SK-N-SH treated with all-trans-retinoic acid at 6 μM for 48 hours (cell line): Measurements from ENCODE around the gene NAALADL2.

Source experiments
- ARNTL ChIP-seq: fragments of 450-650 bp; formaldehyde crosslinking; IDR thresholded peaks from 2 replicates; pipeline ENCODE4 v1.5.0; 2020; ENCODE audit warnings: low read depth, mild to moderate bottlenecking, moderate library complexity, borderline replicate concordance
- CSDC2 ChIP-seq: fragments of 250-450 bp; sonication (Bioruptor Pico); IDR thresholded peaks from 2 replicates; pipeline ENCODE4 v1.5.0; 2020; ENCODE audit warnings: mild to moderate bottlenecking, moderate library complexity
- ZC3H10 ChIP-seq: fragments of 250-450 bp; sonication (Bioruptor Pico); IDR thresholded peaks from 2 replicates; pipeline ENCODE4 v1.5.1; 2021; ENCODE audit warnings: mild to moderate bottlenecking, moderate library complexity
- ZNF565 ChIP-seq: fragments of 450-650 bp; formaldehyde crosslinking; conservative IDR thresholded peaks from 2 replicates; pipeline ENCODE4 v1.5.0; 2020; ENCODE audit warnings: low read depth, mild to moderate bottlenecking, moderate library complexity
- TF ChIP-seq, protein P1 (sequence below): fragments of 250-450 bp; sonication (Bioruptor Pico); IDR thresholded peaks from 2 replicates; pipeline ENCODE4 v1.5.1; 2020; ENCODE audit warnings: low read depth, mild to moderate bottlenecking, moderate library complexity
- TF ChIP-seq, protein P2 (sequence below): fragments of 250-450 bp; sonication (Bioruptor Pico); IDR thresholded peaks from 2 replicates; pipeline ENCODE4 v1.8.0; 2020; ENCODE audit warnings: mild to moderate bottlenecking, moderate library complexity, borderline replicate concordance

DNA sequence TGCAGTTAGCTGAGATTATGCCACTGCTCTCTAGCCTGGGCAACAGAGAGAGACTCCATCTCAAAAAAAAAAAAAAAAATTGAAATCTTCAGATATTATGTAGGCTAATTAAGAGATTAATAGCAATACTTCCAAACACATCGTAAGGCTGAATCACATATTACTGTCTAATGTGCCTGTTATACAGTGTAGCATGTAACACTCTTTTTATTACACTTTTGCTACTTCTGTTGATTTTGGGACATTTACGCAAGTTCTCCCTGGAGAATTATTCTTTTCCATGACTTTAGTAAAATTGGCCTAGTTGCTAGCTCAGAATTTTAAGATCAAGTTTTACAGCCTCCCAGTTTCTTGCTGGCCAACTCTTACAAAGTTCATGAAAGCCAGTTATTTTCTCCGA, 605.2 kb downstream of the NAALADL2 start:
- no peak for TF ChIP-seq ARNTL (CRISPR knock-in tag)
- TF ChIP-seq, protein P1, sequence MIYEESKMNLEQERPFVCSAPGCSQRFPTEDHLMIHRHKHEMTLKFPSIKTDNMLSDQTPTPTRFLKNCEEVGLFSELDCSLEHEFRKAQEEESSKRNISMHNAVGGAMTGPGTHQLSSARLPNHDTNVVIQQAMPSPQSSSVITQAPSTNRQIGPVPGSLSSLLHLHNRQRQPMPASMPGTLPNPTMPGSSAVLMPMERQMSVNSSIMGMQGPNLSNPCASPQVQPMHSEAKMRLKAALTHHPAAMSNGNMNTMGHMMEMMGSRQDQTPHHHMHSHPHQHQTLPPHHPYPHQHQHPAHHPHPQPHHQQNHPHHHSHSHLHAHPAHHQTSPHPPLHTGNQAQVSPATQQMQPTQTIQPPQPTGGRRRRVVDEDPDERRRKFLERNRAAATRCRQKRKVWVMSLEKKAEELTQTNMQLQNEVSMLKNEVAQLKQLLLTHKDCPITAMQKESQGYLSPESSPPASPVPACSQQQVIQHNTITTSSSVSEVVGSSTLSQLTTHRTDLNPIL (CRISPR knock-in tag) = no peak
- no peak for TF ChIP-seq ZC3H10 (CRISPR knock-in tag)
- no peak for TF ChIP-seq ZNF565 (CRISPR knock-in tag)
- no peak for TF ChIP-seq CSDC2 (CRISPR knock-in tag)
- TF ChIP-seq, protein P2, sequence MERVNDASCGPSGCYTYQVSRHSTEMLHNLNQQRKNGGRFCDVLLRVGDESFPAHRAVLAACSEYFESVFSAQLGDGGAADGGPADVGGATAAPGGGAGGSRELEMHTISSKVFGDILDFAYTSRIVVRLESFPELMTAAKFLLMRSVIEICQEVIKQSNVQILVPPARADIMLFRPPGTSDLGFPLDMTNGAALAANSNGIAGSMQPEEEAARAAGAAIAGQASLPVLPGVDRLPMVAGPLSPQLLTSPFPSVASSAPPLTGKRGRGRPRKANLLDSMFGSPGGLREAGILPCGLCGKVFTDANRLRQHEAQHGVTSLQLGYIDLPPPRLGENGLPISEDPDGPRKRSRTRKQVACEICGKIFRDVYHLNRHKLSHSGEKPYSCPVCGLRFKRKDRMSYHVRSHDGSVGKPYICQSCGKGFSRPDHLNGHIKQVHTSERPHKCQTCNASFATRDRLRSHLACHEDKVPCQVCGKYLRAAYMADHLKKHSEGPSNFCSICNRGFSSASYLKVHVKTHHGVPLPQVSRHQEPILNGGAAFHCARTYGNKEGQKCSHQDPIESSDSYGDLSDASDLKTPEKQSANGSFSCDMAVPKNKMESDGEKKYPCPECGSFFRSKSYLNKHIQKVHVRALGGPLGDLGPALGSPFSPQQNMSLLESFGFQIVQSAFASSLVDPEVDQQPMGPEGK (CRISPR knock-in tag) = no peak
